GM12874 (cell line): Measurements from ENCODE around the gene PCSK5.

Experiments used
- CTCF ChIP-seq: IDR thresholded peaks from 2 replicates; pipeline ENCODE4 v1.5.1; 2011; ENCODE audit warnings: low read depth, mild to moderate bottlenecking, control low read depth, low read length, moderate library complexity; ENCODE audit not compliant: insufficient read depth

PCSK5 gene

GRCh38 chr9:76405868-76406267, 515.4 kb downstream of the PCSK5 start:
- no peak for TF ChIP-seq CTCF
